Fibroblast of upper back skin (primary cell): ENCODE results near the gene GNB1L.
A peak's percentile ranks its signal among the peaks of the same experiment; 100 is the strongest.

Source experiments
- DNase-seq: peaks from one replicate; pipeline ENCODE4 v3.0.0-alpha.2; 2013

The GNB1L gene

DNA sequence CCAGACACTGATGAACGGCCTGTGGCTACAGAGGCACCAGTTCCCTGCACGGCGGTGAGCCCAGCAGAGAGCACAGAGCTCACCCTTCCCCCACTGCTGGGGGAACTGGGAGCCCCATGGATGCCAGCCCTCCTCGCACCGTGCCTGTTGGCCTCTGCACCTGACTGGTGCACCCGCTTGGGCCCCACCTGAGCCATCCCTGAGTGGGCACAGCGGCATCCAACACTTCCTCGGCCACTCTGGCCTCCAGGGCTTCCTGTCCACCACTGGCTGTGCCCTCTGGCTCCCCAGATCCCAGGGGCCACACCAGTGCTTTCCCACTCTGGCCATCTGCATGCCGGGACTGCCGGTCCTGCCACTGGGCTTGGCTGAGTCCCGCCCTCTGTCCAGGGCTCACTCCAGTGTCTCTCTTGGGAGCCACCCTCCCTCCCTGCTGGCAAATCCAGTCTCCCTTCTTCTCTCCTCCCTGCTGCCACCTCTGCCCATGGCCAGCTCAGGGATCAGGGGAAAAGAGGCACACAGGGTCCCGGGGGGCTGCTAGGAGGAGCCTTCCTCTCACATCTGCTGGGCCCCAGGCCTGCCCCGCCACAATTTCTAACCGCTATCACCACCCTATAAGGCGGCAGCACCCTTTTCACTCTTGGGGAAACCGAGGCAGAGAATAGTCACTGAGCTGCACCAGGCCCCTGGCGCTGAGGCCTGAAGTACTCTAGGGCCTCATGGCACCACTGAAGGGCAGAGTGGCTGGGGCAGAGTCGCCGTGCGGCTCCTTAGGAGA, 33.0 kb downstream of the GNB1L start:
- no peak for DNase-seq

DNA sequence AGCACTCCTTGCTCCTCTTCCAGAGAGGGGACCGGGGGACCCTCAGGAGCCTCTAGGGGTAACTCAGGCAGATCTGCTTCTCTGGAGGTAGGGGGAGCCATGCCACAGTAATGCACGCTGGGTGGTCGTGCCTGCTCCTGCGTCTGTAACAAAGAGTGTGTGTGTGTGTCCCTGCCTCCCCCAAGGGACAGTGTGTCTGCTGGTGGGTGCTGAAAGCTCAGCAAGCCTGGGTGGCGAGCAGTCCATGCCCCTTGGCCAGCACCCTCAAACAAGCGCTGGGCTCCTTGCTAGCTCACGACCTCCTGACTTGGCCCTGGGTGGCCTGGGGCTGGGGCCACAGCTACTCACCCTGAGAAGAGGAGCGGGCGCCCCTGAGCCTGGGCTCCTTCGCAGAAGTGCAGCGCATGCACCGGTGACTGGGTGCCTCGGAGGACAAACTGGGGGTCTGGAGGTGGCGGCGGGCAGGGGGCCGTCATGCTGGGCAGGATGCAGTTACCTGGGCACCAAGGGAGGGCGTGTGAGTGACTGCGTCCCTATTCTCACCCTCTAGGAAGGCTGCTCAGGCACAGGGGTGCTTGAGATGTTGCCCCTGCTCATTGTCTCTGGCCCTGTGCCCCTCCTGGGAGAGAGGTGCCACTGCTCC, 33.7 kb downstream of the GNB1L start:
- no peak for DNase-seq

DNA sequence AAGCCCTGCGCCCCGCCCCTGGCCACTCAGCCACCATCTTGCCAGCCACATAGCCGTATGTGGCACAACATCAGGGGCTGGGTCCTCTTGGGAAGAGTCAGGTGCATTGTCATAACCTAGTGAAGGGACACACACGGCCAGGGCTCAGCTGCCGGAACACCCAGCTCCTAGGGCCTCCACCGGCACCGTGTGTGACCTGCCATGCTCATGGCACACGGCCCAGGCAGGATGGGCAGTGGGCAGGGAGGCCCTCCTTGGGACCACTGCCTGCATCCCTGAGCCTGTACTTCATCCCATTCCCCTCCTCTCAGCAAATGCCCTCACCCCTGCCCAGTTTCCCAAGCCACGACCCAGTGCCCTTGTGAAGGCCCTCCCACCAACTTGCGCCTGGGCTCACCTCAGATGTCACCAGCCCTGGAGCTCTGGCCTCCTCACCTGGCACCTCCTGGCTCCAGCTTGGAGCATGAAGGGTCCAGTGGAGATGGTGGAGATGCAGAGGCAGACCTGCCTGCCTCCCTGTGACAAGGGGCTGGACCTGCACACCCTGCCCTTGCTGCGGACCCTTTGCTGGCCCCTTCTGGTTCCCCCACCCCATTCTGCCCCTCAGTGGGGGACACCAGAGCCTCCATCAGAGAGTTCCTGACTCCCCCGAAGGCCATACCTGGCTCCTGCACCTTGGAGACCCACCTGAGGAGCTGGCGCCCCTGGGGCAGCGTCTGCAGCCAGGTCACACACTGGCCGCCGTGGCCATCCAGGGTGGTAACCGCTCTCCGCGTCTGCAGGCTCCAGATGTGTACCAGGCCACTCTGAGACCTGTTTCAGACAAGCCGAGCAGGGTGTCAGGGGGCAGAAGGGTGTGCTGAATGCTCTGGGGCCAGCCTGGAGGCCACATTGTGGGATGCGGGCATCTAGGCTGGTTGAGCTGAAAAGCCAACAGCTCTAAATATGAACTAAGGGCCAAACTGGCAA, 34.5 kb downstream of the GNB1L start:
- no peak for DNase-seq

DNA sequence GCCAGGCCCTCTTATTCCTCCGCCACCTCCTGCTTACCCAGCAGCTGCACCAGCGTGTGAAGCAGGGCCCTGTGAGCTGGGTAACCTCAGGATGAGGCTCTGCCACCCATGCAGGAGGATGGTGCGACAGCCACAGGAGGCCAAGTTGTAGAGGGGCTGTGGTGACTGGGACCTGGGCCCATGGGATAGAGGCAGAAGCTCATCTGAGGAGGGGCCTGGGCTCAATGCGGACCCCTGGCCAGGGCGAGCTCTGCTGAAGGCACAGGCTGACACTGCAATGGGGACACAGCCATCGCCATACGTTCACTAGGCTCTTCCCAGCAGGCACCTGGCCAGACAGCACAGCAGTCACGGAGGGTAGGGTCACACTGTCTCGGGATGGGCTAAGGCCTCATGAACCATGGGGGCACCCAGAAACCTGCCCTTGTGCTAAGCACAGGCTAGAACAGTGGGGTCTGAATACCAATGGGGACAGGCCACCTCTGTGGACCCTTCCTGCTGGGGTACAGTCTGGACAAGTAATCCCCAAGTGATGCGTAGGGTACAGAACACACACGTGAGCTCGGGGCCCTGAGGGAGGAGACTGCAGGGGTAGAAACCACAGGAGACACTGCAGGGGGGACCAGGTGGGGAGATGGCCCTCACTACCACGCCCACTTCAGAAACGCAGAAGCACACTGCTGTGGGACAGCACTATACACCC, 35.3 kb downstream of the GNB1L start:
- DNase-seq: no peak

DNA sequence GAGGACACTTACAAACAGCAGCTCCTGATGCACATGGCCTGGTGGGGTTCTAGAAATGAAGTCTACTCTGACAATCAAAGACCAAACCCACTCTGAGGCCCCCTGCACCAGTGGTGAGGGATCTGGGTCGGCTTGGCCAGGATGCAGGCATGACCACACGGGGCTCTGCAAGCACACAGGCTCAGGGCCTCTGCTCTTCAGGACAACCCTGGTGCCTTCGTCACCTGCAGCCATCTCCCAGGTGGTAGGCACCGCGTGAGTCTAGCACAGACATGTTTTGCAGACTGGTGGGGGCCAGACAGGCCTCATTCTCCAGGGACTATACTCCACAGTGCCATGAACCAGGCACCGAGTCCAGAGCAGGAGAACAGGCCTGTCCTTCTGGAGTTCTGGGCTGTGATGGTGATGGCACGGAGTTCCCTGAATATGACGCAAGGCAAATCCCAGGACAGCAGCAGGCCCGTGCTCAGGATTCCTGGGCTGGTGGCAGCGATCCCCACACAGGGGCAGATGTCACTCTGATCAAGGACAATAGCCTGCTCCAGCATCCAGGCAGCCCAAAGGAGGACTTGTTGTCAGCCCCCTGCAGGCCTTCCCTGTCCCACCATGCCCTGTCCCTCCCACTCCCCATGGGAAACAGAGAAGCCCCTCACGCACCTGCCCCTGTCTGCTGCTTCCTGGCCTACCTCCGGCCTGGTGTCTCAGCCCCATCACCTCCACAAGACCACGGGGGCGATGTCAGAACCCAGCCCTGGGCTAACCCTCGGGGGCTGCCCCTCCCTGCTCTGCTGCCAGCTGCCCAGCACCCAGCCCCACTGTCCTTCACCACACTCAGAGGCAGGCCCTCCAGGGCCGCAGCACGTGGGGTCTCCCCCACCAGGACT, 36.1 kb downstream of the GNB1L start:
- no peak for DNase-seq

DNA sequence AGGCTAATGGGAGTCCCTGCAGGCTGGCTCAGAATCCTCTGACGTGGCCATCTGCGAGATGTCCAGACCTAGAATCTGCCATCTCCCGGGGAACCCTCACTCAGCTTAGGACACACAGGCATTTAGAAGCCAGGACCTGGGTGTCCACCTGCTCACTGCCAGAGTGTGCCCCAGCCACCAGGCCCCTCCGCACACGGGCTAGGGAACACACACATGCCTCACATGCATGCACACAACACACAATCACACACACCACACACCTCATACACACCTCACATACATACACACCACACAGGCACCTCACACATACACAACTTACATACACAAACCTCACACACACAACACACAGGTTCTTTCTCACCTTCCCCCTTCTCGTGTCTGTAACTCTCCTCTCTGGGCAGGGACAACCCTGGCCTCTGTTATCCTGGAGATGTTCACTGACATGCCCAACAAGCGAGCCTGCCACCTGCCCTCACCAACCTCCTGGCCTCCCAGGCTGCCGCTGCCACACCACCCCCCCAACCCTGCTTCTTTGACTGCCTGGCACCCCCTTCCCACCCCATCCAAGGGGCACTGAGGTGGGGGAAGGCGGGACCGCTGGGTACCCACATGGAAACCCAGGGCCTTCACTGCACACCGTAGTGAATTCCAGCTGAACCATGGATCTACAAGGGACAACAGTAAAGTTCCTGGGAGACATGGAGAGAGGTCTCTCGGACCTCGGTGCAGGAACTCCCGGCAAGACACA, 38.1 kb downstream of the GNB1L start:
- no peak for DNase-seq

DNA sequence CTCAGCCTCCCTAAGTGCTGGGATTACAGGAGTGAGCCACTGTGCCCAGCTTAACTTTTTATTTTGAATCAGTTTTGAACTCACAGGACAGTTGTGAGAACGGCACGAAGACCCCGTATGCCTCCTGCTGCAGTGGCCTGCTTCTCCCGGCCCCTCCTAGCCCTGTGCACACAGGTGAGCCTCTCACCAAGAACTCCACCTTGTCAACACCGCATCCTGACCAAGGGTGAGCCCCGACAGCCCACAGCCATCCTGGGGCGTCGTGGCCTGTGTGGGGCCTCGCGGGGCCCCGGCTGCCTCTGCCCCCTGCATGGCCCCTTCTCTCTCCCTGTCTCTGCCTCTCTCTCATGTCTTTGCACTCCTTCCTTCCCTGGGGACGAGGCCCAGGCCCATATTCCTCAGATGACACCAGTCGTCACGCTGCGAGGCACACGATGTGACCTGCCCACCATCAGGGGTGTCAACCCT, 38.8 kb downstream of the GNB1L start:
- DNase-seq: no peak

DNA sequence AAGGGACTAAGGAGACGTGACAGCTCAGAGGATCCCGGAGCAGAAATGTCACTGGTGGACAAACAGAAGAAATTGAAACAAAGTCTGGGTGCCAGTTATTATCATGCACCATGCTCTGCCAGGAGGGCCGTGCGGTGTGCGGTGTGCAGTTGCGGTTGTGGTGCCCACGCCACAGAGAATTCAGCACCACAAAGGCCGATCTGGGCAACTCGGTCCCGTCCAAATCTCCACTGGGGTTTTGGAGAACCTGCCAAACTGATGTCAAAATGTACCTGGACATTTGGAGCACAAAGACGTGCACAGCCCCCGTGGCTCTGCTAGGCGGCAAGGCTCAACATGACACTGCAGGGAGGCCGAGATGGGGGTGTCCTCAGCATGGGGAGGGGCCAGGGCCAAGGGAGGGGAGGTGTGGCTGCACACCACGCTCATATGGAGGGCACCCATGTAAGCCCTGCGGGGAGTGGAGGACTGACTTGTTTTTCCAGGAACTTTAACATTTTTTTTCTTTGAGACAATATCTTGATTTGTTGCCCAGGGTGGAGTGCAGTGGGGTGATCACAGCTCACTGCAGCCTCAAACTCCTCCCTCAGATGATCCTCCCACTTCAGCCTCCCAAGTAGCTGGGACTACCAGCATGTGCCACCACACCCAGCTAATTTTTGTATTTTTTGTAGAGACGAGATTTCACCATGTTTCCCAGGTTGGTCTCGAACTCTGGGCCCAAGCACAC, 39.4 kb downstream of the GNB1L start:
- no peak for DNase-seq

DNA sequence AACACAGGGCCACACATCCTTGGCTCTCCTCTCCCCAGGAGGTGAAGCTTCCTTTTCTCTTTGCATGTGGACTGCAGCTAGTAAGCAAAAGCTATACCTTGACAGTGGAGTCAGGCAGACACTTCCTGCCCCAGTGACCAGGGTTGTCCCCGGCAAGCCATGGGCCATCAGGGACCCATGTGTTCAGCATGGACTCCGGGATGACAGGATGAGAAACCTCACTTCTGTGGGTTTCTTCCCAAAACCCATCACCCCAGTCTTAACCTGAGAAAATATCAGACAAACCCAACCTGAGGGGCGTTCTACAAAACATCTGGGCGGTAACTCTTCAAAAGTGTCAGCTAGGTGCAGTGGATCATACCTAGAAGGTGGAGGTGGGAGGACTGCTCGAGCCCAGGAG, 40.2 kb downstream of the GNB1L start:
- no peak for DNase-seq

DNA sequence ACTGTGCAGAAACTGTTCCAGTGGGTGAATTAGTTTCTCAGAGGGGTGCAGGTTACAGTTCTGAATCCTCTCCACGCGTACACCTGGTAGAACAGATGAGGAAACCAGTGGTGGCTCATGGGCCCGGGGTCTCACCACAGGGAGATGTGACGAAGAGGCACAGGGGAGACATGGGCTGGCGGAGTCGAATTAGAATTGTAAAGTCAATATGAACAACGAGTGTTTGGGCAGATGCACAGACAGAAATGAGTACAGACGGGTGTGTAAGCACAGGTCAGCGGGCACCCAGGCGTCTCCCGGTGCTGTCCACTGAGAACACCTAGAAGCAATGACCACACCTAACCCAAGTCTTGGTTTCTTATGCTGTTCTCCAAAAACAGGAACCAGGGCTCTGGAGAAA, 41.8 kb downstream of the GNB1L start:
- DNase-seq: no peak

DNA sequence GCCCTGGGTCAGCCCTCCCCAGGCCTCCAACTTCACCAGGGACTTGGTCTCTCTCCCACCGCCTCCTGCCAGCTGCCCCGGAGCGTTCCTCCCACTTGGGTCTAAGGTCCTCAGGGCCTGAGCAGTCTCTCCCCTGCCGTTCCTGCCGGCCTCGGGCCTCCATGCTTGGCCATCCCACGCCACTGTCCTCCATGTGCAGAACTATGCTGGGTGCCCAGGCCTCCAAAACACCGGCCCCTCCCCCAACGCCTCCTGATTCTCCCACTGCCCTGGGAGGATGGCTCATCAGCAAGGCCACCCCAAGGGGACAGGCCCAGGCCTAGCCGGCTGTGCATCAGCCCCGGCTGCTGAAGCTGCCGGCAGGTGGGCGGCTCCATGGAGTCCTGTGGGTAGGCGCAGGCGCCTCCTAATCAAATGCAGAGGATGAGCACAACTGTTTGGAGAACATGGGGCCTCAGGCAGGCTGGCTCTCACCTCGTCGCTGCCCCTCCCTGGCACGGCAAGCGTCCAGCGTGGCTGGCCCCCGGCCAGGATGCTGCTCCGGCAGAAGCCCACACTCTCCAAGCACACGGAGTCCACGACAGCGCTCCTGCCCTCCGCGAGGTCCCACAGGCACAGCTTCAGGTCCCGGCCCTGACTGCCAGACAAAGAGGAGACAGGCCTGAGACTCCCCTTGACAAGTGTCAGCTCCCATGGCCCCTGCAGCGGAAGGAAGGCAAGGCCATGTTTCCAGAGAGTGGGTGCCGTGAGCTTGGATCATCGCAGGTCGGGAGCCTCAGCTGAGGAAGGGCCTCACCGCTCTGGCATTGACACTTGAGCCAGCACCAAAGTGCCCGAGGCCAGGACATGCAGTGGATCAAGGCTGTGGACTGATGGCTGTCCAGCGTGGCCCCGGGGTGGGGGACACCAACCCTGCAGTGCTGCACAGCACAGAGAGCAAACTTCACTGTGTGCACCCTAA, 42.6 kb downstream of the GNB1L start:
- DNase-seq: no peak

DNA sequence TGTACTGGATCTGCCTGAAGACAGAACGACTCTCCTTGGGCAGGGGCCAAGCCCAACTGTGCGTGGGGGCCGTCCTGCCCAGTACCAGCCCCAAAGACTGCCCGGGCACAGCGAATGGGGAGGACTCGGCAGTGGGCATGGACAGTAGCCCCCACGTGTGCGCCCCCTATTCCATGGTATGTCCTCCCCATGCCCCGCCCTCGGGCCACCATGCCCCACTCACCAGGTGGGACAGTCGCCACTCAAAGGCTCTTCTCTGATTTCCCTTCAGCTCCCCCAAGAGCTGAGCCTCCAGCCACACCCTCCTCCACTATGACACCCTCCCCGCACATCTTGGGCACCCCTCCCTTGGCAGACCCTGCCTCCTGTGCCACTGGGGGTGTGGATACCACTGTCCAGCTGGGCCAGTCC, 43.5 kb downstream of the GNB1L start:
- no peak for DNase-seq

DNA sequence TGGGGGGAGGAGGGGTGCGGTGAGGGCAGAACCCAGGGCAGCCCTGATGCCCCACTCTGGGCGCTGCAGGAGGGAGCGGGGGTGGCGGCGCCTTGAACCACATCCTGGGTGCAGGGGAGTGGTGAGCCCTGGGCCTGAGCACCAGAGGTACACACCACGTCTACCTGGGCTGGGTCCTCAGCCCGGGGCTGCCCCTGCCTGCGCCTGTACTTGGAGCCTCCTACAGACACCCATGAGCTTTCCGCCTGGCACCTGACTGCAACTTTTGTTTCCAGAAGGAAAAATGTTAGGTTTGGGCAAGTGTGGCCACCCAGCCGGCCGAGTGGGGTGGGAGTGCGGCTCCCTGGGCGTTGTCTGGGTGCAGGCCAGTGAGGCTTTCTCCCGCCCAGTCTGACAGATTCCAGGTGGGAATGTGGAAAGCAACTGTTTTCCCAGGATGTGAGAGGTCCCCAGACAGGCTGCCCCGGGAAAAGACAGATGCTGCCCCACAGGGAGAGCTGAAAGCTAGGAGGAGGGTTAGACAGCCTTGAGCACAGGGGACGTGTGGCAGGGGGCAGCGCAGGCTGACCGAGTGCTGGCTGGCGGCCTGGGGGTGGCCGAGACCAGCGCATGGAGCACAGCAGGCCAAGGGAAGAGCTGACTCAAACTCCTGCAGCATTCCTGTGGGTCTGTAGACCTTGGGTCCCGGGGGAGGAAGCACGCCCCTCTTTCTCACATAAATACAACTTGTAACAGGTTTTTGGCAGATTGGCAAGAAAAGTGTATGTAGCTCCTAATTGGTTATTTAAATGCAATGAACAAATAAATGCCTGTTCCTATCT, 44.1 kb downstream of the GNB1L start:
- DNase-seq: peak; percentile 96

DNA sequence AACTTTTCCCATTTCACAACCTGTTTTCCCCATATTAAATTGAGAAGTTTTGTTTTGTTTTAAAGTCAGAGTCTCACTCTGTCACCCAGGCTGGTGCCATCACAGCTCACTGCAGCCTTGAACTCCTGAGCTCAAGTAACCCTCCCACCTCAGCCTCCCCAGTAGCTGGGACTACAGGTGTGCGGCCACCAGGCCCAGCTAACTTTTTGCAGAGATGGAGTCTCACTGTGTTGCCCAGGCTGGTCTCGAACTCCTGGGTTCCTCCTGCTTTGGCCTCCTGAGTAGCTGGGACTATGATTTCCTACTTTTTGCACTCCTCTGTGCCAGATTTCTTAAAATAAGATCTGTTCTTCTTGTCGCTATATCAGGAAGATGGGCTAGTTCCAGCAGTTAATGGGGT, 44.9 kb downstream of the GNB1L start:
- DNase-seq: no peak

DNA sequence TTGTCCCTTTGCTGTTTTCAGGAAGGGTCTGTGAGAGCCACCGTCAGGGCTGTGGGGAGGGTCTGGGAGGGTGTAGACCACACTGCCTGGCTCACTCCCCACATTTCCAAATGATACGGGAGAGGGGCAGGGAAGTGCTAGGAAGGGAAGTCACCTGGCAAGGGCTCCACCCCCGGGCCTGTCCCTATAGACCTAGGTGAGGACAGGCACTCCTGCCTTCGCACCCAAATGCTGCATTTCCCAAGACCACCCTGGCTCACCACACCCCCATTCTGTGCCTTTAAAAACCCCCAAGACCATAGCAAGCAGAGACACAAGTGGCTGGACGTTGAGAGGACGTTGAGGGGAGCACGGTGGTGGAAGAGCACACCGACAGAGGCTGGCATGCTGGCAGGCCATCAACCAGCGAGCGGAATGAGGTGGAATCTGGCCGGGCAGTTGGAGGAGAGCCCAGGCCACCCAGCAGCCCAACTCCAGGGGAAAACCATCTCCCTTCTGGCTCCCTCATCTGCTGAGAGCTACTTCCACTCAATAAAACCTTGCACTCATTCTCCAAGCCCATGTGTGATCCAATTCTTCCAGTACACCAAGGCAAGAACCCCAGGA, 45.7 kb downstream of the GNB1L start:
- DNase-seq: no peak

DNA sequence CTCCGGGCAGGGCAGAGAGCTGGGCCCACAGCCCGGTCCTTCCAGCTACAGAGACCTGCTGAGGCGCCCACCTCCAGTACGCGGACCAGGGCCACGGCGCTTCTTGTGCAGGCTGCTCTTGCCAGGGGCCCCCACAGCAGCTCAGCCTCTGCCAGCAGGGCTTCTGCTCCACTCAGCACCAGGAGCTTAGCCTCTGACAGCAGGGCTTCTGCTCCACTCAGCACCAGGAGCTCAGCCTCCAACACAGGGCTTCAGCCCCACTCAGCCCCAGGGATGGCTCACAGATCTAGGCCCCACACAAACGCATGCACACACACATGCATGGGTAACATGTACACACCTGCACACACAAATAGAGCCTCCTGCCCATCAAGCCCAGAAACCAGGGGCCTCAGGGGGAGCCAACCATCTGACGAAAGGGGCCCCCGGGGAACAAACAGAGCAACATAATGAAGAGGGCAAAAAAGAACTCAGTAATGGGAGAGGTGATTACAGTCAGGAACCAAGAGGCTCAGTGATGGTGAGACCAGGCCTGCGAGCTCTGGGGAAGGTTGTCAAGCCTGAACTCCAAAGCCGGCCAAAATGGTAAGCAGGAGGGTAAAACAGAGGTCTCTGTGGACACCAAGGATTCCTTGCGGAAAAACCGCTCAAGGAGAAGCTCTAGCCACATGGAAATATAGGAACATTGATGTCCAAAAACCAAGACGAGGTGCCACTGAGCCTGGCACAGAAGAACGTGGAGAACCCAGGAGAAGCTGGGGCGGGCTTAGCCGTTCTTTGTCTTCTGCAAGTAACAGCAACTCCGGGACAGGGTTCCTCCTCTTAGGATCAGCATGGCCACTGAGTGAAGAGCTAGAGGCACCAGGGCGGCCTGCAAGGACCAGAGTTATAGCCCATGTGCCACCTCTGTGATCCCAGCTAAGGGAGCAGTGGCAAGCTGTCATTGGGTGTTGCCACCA, 46.5 kb downstream of the GNB1L start:
- DNase-seq: no peak
